NCI-H2196 treated with DMSO at 0.1 percent for 48 hours (cell line): ENCODE results near the gene BEST1.
"Not testable (repeated sequence)": the region's sequence is repeated elsewhere in the genome, so short reads cannot be mapped to it uniquely, and the experiment has no call there.

Source experiments
- DNase-seq: peaks from one replicate; lab custom pipeline; 2025; ENCODE audit not compliant: unreplicated experiment; lab: John Stamatoyannopoulos, UW

BEST1 gene

DNA sequence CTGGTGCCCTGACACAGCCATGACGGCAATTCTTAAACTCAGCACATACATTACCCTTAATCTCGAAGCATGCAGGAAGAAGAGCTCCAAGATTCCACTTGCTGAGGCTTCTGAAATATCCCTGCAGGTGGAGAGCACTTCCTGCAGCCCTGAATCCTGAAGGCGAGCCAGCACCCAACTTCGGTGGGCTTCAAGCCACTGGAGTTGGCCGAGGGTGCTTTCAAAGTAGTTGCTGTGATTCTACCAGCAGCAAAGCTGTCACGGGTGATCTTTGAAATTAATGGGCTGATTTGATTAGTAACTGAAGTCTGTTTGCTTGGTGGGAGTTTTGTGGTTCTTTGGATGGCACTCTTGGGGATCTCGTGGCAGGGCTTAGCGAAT, 26.3 kb downstream of the BEST1 start:
- no peak for DNase-seq

DNA sequence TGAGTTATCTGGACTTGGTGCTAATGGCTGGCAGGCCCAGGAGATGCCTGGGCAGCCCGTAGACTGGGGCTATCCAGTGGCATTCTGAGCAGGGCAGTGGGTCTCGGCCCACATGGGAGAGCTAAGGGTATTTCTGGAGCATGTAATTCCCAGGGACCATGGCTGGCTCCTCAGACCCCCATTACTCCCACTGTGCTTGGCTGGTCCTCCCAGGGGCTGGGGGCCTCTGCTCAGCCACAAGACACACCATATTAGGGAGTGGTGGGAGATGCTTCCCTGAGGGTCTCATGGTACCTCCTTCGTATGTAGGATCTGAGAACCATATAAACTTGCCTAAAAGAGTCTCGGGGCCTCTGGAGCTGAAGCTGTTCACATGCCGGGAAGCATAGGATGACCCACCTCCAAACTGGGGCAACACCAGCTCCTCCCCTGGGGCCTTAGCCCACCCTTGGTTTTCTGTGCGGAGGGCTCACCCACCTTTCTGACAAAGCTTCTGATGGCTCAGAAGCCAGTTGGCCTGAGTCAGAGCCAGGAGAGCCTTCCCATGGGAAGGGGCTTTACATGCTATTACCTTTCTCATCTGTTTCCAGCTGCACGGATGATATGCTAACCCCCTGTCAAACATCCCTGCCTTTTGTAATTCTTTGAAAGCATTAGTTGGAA, 26.8 kb downstream of the BEST1 start:
- no peak for DNase-seq

DNA sequence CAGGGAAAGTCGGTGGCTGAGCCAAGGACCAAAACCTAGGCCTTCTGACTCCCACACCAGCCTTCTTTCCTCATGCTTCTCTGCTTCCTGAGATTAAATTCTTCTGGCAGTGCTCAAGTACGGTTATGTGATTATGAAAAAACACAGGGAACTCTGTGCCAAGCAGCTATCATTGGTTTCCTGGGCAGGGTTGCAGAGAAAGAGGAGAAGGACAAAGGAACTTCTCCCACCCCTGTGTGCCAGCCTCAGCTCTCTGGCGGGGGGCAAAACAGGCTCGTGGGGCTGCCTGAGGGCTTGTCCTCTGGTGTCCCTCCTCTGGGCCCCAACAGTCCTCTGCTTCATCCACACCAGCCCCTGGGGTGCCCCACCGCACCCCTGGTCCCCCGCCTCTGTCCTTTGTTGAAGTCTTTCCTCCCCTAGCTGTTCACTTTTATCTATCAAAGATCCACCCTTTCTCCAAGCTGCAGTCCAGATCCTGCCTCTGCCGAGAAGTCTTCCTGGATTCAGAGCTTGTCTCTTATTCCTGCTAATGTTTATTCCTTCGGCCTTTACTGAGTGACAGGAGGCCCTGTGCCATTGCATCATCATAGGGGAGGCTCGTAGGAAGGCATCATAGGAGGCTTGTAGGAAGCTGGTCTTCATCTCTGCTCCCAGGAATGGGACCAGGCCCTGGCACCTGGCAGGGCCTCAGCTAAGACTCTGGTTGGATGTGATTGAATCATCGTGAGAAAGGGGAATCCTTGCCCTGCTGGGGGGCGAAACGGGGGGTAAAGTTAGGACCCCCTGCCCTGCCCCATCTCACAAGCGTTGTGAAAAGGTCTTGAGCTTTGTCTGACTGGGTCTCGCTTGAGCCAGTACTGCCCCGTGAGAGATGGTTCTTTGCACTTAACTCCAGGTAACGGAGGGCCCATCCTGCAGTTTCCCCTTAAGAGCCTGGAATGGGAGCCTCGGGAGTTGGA, 28.8 kb downstream of the BEST1 start:
- no peak for DNase-seq

DNA sequence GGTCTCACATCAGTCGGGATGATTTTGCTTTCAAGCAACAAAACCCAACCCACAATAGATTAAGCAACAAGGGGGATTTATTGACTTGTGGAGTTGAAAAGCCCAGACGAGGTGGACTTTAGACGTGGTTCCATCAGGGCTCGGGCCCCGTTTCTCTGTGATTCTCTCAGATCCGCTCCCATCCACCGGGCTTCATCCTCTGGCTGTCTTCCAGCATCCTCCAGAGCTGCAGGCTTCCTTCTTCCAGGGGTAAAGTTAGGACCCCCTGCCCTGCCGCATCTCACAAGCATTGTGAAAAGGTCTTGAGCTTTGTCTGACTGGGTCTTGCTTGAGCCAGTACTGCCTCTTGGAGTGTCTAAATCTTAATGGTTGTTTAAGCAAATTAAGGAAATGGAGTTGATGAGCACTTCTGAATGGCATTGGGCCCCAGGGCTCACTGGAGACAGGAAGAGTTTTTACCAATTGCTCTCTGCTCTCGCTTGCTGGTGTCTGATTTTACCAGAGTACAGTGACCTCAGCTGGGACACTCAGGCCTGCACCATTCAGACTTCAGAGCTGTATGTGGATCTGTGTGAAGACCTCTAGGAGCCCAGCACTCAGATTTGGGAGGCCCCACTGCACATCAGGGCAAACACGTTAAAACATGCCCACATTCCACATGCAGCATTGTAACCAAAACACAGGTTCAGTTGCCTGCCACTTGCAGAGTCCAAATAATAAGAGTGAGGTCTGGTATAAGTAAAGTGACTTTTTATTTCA, 30.8 kb downstream of the BEST1 start:
- no peak for DNase-seq

DNA sequence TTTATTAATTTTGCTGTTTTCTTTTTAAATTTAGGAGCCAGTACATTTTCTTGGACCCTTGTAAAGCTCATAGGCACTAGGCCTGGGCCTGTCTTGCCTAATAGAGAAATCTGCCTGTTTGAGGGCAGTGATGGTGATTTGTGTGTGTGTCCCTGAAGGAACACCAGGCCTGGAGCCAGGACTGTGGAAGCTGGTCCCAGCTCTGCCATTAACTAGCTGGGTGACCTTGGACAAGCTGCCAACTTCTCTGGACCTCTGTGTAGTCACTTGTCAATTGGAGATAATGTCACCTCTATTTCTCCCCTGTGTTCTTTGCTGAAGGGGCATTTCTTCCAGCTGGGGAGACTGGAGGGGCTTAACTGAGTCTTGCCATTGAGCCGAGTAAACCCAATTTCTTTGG, 33.3 kb downstream of the BEST1 start:
- DNase-seq, result no peak

DNA sequence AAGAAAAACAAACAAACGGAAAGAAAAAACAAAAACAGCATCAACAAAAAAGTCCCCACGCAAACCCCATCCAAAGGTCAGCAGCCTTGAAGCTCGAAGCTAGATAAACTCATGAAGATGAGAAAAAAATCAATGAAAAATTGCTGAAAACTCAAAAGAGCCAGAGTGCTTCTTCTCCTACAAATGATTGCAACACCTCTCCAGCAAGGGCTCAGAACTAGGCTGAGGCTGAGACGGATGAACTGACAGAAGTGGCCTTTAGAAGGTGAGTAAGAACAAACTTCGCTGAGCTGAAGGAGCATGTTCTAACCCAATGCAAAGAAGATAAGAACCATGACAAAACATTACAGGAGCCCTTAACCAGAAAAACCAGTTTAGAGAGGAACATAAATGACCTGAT, 35.7 kb downstream of the BEST1 start:
- no peak for DNase-seq

DNA sequence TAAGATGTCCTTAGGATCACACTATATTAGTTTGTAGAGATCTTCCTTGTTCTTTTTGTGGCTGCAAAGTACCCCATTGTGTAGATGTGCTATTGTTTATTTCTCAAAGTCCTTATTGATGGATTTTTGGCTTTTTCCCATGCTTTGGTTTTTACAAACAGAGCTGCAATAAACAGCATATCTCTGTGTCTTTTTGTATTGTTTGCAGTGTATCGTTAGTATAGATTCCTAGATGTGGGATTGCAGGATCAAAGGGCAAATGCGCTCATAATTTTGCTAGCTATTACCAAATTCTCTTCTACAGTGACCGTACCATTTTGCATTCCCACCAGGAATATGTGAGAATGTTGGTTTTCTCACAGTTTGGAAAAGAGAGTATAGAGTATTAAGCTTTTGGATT, 44.8 kb downstream of the BEST1 start:
- DNase-seq, result no peak

DNA sequence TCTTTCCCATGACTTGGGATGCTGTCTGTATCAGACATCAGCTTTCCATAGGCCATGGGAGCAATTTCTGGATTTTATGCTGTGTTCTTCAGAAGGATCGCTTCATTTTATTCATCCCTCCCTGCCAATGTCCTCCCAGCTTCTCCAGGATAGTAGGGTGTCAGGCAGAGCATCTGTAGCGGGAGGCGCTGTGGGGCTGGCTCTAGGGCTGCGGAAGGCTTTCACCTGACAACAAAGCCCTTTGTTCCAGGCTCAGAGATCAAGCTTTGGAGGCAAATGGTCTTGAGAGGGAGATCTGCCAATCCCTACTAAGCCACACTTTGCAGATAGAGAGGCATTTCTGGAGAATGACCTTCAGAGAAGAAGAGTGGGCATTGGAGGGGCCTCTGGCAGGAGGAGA, 46.8 kb downstream of the BEST1 start:
- no peak for DNase-seq

DNA sequence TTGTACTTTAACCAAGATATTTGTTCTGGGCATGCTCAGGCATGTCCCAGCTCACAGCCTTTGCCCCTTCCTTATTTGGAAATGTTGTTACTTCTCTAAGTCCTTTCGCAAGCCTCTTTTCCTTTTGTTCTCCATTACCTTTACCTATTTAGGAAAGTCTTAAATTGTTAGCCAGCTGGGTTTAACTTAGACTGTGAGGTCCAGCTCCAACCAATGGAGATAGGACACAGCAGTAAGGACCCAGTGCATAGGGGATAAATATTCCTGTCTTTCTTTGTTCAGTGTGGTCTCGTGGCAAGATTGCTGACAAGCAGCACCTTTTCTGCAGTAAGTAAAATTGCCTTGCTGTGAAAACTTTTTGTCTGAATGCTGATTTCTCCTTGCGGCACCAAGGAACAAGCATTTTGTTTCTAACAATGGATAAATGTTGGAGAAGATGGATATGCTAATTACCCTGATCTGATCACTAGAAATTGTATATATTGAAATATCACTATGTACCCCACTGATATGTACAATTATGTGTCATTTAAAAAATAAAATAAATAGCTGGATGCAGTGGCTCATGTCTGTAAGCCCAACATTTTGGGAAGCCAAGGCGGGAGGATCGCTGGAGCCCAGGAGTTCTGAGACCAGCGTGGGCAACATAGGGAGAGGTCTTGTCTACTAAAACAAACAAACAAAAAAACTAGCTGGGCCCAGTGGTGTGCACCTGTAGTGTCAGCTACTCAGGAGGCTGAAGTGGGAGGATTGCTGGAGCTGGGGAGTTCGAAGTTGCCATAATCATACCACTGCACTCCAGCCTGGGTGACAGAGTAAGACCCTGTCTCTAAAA, 49.2 kb downstream of the BEST1 start:
- DNase-seq, result no peak

DNA sequence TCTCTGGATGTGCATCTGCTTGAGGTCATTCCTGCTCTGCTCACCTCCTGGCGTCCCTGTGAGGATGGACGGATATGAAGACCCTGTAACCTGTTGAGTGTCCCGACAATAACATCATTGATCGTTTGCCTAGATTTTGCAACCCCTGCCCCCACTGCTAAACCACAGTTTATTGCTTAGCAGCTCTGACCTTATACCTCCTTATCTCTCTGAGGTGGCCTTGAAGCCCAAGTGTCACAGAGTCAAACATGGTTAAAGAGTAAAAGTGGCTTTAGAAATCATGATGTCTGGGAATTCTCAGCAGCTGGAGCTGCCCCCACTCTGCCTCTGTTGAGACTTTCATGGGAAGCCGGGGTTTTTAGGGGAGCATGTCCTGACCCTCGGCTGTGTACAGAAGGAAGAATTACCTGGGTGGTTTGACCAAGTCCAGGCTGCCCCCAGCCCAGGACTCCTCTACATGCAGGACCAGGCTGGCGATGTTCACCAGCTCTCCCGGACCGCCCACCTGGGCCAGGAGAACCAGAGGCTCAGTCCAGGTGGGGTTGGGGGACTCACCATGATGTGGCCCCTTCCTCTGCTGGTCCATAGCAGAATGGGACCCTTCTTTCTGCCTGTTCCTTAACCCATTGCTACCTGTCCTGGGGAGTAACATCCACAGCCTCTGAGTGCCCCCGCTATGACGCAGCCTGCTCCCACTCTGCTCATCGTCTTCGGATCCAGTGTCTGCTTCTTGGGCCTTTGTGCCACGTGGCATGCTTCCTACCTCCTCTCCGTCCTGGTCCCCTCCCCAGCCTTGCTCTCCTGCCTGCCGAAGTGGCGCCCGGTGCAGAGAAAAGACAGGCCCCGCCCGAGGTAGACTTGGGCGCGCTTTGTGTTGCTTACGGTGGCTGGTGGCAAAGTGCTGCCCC, 50.6 kb downstream of the BEST1 start:
- DNase-seq, result no peak

DNA sequence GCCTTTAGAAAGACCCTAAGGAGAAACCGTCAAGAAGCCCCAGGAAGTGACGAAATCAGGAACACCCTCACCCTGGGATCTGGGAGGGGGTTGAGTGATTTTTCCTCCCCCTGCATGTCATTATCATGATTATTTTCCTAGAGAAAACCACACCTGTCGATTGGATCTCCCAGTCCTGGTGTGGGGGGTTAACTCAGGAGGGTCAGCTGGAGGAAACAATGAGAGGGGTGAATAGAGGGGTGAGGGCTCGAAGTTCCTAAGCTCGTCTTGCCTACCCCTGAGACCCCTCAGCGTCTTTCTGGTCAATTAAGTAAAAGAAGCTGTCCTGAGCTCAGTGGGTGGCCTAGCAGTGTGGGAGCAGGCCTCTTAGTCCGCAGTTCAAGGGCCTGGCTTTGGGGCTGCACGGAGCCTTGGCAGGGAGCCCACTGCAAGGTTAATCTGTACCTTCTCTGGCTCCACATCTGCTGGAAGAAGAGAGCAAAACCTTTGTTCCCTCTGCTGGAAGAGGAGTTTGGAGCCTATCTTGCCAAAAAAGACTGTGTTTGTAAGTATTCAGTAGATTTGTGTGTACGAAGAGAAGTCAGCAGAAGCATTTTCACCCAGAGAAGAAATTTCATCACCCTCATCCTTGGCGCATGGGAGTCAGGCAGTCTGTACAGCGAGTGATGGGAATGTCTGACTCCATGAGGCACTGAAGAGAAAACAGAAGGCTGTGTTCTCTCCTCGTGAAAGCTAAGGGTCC, 51.5 kb downstream of the BEST1 start:
- DNase-seq, result no peak

DNA sequence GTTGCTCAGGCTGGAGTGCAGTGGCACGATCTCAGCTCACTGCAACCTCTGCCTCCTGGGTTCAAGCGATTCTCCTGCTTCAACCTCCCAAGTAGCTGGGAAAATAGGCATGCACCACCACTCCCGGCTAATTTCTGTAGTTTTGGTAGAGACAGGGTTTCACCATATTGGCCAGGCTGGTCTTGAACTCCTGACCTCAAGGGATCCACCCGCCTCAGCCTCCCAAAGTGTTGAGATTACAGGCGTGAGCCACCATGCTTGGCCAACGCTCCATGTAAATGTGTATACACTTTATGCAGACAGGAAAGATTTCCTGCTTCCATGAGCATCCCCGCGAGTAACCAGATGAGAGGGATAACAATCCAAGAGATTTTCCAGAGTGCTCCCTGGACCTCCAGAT, 52.1 kb downstream of the BEST1 start:
- DNase-seq, result not testable (repeated sequence)

DNA sequence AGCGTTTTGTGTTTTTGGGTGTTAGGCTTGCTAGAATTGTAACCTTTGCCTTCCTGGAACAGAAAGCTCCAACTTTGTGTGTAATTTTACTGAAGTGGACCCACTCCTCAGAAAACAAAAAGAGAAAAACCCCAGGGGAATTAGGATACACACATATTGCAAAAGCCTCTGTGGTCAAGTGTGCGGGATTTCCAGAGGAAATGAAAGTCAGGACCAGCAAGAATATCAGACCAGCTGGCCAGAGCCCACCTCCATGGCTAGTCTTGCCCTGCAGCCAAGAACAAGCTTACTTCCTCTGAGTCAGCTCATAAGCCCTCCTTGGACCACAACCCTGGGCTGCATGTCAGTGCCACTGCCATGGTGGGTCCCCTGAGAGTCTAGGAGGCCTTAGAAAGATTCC, 54.3 kb downstream of the BEST1 start:
- DNase-seq, result no peak

DNA sequence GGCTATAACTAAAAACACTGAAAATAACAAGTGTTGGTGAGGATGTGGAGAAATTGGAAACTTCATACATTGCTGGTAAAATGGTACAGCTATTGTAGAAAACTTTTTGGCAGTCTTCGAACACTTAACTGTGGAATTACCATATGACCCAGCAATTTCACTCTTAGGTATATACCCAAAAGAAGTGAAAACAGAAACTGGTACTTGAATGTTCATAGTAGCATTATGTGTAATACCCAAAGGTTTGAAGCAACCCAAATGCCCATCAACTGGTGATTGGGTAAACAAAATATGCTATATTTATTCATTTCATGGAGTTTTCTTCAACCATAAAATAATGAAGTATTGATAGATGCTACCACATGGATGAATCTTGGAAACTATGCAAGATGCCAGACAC, 58.0 kb downstream of the BEST1 start:
- no peak for DNase-seq

DNA sequence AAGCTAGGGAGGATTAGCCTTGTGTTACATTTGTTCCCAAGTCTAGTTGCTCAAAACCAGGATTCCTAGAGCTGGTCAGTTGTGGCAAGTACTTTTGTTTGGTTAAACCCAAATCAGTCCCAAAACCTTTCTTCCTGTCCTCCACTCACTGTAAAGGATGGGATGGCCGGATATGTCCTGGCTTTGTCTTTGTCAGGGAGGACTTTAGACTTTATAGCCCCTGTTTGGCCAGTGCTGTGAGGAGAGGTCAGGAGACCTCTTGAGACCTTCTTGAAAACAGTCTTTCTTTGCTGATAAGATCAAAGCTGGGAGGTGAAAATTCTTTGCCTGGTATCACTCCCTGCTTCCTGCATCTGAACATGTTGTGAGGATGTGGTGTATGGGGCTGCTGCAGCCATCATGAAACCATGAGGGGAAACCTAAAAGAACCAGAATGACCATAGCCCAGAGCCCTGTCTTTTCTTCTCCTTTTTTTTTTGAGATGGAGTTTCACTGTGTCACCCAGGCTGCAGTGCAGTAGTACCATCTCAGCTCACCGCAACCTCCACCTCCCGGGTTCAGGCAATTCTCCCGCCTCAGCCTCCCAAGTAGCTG, 60.9 kb downstream of the BEST1 start:
- DNase-seq, result no peak

DNA sequence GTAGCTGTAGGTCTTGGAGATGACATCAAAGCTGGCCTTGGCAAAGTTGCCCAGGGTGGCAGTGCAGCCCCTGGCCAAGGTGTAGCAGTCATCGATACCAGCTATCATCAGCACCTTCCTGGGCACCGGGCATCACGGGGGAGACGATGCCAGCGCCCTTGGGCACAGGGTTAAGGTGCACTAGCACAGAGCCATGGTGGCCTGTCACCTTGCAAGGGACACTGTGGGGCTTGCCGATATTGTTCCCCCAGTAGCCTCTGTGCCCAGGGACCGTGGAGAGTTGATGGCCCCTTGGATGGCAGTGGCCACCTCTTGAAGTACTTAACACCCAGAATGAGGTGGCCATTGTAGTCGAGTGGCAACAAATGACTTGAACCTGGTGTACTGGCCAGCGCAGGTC, 61.7 kb downstream of the BEST1 start:
- DNase-seq, result no peak

DNA sequence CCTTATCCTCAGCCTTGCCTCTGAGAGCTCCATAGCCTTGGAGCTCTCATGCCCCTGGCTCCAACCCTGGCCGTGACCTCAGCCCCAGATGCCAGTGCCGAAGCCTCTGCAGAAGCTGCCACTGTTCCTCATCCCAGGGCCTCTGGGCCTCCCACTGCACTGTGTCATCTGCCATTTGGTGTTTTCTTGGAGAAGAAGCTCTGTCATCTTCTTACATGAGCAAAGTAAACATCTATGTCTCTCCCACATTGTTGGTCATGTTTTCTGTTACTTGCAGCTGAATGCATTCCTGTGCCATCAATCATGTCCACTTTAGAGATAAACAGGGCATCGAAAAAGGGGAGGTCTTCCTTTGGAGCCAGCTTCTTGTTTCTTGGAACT, 62.3 kb downstream of the BEST1 start:
- no peak for DNase-seq

DNA sequence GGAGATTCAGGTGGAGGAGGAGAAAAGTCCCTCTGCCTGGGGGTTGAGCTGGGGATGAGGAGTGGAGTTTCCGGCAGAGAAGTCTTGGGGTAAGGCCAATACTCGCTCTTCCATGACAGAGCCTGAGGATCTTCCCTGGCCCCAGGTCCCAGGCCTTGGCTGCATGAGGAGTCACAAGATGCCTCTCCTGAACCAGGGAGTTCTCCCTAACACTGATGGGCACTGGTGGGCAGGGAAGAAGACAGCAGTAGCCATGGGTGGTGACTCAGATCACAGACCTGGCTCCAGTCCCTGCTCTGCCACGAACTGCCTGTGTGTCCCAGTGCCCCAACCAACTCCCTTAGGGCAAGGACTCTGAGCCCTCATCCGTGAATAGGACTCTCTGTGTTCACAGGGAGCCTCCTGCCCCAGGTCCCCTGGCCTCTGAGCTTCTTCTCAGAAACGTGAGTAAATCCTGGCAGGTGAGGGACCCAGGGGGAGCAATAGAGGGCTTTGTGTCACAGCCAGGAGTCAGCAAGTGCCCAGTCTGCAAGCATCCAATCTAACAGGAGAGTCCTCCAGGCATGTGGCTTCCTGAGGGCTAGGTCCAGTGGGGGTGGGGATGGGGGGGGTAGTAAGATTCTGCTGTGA, 62.8 kb downstream of the BEST1 start:
- no peak for DNase-seq
